ENCODE results near the gene ATP2A3.

- TF ChIP-seq CTCF (IDR thresholded peaks at IDR 0.05): no peak
- TF ChIP-seq POLR2A (IDR thresholded peaks at IDR 0.05): no peak
Measured at GRCh38 chr17:3994221-3994576, 30.0 kb upstream of the ATP2A3 start.
